HG02571 (cell line): ENCODE measurements around the gene DNAH7.
"Not testable (repeated sequence)": the region's sequence is repeated elsewhere in the genome, so short reads cannot be mapped to it uniquely, and the experiment has no call there.

Experiments used
- ATAC-seq: cut with Tn5 transposase; IDR thresholded peaks from one replicate; pipeline ENCODE4 v1.9.1; 2021; ENCODE audit warnings: mild to moderate bottlenecking, moderate library complexity; ENCODE audit not compliant: unreplicated experiment

The DNAH7 gene

DNA sequence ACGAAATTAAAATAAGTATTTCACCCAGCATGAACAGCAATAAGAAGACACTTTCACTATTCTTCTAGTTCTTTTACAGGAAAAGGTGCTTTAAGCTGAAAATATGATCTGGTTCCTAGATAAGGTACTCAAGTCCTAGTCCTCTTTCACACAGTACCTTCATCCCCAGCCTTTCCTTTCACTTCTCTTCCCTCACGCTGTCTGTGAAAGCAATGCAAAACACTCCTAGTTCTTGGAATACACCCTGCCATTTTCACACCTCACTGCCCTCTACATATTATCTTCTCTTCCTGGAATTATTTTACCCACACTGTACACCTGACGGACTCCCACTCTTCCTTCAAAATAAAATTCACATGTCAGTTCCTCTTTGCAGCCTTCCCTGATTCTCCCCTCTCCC lies 82.9 kb downstream of the DNAH7 start:
- ATAC-seq, result no peak

- no peak for ATAC-seq
Measured at GRCh38 chr2:195984923-195985726, 83.5 kb downstream of the DNAH7 start.

GRCh38 chr2:195967336-195967735 lies 101.3 kb downstream of the DNAH7 start:
- ATAC-seq, result no peak

DNA sequence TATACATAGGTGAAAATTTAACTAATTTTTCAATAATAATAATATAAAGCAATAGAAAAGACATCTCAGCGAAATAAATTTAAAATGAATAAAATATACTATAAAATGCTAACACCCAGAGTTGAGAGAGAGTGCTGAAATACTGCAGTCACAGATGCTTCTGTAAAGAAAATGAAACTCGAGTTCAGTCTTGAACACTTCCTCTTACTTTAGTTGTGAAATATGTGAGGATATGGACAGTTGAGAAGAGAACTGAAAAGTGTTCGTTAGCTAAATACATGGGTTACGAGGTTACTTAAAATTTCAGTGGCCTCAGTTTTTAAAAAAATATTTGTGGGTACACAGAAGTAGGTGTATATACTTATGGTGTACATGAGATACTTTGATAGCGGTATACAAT lies 106.8 kb downstream of the DNAH7 start:
- ATAC-seq, result peak; percentile 81

DNA sequence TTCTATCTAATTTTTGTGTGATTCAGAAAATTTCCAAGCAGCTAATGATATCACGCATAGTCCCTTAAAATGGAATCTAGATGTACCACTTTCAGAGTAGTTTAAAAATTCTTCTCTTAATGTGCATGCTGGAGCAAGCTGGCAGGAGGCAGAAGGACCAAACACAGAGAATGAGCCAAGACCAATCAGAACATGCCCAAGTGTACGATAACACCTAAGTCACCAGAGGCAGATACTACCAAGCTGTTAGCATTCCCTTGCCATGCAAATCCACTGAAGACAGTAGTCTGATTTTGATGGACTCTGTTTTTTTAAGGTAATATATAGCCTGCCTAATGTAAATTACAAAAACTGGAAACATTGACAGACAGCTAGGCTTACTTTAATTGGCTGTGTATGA lies 109.3 kb downstream of the DNAH7 start:
- ATAC-seq, result no peak

DNA sequence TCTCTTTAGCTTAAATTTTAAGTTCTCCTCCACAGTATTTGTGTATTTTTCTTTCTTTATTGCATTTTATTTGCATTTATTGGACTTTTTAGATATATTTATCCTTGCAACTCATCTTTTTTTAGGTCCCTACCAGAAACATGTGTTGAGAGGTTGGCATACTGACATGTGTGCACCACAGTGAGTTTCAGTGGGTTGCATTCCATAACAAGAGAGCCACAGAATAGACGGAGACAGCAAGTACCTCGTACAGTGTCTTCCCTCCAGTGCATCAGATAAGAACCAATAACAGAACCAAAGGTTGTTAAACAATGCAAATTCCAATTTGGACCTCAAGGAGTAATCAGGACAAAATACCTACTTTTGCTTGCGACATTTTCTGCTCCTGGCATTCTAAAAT lies 111.9 kb downstream of the DNAH7 start:
- ATAC-seq, result no peak

DNA sequence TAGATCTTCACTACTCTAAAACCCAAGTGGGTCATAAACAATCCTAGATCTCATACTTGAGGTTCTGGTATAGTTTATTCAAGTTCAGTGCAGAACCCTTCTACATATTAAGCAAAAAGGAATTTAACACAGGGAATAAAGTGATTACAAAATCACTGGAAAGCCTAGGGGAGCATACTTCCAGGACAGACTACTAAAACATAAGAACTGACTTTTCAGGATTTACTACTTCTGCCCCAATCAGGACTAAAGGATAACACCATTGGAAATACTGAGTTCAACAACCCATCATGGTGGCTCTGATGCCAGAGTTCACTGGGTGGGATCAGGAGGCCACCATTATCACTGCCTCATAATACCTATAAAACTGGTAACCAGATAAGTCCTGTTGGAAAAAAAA lies 123.6 kb downstream of the DNAH7 start:
- no peak for ATAC-seq

- ATAC-seq, result no peak
Measured at GRCh38 chr2:195937176-195937575, 131.5 kb downstream of the DNAH7 start.

DNA sequence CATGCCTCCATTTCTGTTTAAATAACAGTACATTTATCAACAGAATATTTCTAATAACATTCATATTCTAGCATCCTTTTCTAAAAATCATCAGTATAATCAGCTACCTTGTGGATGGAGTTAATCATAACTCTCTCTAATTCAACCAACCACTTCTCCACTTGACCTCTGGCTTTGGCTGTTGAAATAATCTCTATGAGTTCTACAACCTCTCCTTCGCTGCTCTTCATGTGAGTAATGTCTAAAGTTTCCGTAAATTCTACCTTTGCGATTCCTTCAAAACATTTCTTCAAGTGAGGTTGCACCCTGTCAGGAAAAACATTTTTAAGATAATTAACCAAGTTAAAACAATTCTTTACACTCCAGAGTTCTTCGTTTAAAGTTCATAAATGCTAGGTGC lies 134.2 kb downstream of the DNAH7 start:
- no peak for ATAC-seq

DNA sequence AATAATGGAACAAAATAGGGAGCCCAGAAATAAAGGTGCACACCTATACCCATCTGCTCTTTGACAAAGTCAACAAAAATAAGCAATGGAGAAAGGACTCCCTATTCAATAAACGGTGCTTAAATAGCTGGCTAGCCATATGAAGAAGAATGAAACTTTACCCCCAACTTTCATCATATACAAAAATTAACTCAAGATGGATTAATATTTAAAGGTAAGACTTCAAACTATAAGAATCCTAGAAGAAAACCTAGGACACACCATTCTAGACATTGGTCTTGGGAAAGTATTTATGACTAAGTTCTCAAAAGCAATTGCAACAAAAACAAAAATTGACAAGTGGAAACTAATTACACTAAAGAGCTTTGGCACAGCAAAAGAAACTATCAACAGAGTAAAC lies 139.1 kb downstream of the DNAH7 start:
- ATAC-seq, result no peak

DNA sequence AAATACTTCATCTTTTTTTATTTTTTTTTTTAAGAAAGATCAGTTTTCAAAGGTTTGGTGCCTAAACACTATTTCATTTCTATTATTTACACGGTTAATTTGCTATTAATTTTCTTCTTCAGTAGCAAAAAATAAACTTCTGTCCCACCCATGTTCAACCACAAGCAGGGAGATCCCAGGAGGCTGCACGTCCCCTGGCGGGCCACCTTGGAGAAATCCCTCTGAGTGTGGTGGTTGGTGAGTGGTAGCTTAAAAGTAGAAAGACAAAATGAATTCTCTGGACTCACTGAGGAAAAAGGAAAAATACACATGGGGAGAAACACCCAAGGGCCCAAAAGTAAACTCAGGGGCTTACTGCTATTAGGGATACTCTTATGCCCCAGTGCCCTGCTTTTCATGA lies 143.5 kb downstream of the DNAH7 start:
- ATAC-seq, result no peak

GRCh38 chr2:195923889-195924288 lies 144.7 kb downstream of the DNAH7 start:
- no peak for ATAC-seq

DNA sequence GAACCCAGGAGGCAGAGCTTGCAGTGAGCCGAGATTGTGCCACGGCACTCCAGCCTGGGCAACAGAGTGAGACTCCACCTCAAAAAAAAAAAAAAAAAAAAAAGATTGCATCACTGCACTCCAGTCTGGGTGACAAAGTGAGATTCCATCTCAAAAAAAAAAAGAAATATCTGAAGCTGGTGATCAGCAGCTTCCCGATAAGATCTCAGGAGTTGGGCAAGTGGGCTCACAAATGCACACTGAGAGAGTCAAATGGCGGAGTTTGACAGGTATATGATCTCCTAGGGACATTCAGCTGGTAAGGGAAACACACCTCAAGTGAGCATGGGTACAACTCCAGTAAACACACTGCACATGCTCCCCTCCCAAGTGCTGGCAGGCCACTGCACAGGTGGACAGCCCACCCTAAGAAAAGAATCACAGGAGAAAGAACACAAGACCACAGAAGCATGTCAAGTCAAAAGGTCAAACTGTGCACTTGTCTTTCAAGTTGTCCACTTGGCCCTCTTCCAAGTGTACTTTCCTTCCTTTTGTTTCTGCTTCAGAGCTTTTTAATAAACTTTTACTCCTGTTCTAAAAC lies 151.5 kb downstream of the DNAH7 start:
- not testable (repeated sequence) for ATAC-seq

DNA sequence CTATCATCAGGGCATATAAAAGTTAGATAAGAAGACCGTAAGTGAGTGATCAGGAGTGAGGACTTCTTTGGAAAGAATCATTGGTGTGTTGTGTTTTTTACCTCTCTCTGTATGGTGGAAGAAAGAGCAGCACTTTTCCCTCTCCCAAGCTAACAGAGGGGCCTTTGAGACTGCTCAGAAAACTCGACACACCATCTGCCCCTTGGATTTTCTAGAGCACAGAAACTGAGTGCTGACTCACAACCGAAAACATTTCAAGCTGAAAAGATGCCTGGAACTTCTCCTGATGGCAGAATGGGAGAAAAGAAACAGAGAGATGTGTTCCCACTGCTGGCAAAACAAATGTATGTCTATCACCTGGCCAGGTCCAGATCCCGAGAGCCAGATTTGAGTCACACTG lies 156.6 kb downstream of the DNAH7 start:
- no peak for ATAC-seq

- no peak for ATAC-seq
Measured at GRCh38 chr2:195910570-195910969, 158.1 kb downstream of the DNAH7 start.

GRCh38 chr2:195909926-195910325 lies 158.7 kb downstream of the DNAH7 start:
- no peak for ATAC-seq

GRCh38 chr2:195907474-195907873 lies 161.2 kb downstream of the DNAH7 start:
- no peak for ATAC-seq

- ATAC-seq, result no peak
Measured at GRCh38 chr2:195903956-195904355, 164.7 kb downstream of the DNAH7 start.

DNA sequence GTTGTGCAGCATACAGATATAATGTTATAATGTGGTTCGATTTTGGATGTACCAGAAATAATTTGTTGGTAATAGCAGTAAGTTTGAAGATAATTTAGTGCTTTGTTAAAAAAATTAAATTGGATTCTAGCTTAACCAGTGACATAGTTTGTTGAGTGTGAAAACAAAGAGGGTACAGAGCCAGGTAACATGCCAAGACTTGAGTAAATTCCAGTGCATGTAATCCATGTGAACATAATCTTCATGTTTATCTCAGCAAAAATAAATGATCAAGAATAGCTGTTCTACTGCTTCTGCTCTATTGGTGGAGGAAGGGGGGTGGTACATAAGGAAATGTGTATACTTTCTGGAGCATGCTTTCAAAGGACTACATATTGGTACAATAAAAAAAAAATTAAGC lies 165.8 kb downstream of the DNAH7 start:
- ATAC-seq, result no peak

DNA sequence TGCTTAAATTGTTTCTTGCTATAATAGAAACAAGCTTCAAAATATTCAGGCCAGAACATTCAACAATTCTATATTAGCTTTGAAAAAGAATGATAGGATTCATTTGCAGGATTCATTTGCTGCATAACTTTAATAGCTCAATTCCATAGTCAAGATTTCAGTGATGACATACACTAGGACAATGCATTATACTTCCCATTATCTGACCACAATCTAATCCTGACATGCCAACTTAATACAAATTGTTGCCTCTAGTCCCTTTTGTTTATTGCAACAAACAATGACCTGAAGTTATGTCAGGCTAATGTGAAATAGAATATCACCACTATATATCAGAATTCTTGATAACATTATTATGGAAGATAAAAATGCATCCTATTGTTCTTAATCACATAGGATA lies 169.4 kb downstream of the DNAH7 start:
- no peak for ATAC-seq

GRCh38 chr2:195898505-195899191 lies 170.0 kb downstream of the DNAH7 start:
- no peak for ATAC-seq

DNA sequence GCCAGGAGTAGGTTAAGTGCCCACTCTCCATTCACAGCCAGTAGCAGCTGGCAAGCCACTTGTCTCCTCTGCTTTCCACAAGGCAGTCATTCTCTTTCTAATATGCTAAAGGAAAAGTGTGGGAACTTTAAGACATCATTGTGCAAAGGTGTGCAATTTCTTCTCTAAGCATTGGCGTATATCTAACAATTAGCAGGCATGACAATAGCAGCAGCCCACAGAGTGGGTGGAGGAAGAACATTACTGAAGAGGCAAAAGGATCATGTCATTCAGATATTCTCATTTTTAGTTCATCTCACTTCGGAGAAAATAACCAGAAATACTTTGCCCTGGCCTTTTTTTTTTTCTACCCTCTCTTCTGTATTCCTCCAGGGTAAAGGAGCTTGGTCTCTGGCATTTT lies 177.6 kb downstream of the DNAH7 start:
- no peak for ATAC-seq
